Liver (tissue), 9 donors: ENCODE measurements around the gene CEP128. TPM values are rescaled to one million over a fixed set of nuclear protein-coding genes. Genes with fewer than 3 reads are reported as not detected.

Source experiments
- DNase-seq: peaks from one replicate; pipeline ENCODE4 v3.0.0-alpha.2; 2017; ENCODE audit warnings: low spot score
- H3K27ac ChIP-seq, 2 donors: one replicate each; pipeline ENCODE4 v1.7.0; 2013; ENCODE audit warnings: inconsistent platforms in 2 of 2, low read length in 2 of 2, control low read depth in 1 of 2, low read depth in 1 of 2, mild to moderate bottlenecking in 1 of 2
- H3K27me3 ChIP-seq, 4 donors: one replicate each; pipeline versions ENCODE4 v1.6.1 to v1.7.0; 2013; ENCODE audit warnings: low read length in 3 of 4, inconsistent platforms in 1 of 4, mild to moderate bottlenecking in 1 of 4, moderate library complexity in 1 of 4; ENCODE audit not compliant: control insufficient read depth in 4 of 4, insufficient read depth in 4 of 4
- H3K36me3 ChIP-seq, 4 donors: one replicate each; pipeline versions ENCODE4 v1.6.1 to v1.7.0; 2013; ENCODE audit warnings: low read length in 3 of 4, mild to moderate bottlenecking in 3 of 4, low read depth in 1 of 4, moderate library complexity in 1 of 4; ENCODE audit not compliant: control insufficient read depth in 4 of 4, insufficient read depth in 3 of 4
- H3K4me1 ChIP-seq, 4 donors: one replicate each; pipeline versions ENCODE4 v1.6.1 to v1.7.0; 2013; ENCODE audit warnings: low read length in 3 of 4, mild to moderate bottlenecking in 3 of 4, moderate library complexity in 1 of 4; ENCODE audit not compliant: control insufficient read depth in 4 of 4, insufficient read depth in 4 of 4
- H3K4me3 ChIP-seq, 3 donors: one replicate each; pipeline versions ENCODE4 v1.6.1 to v1.7.0; 2013; ENCODE audit warnings: low read length in 3 of 3, control low read depth in 1 of 3, low read depth in 1 of 3, mild to moderate bottlenecking in 1 of 3
- H3K9ac ChIP-seq, 2 donors: one replicate each; pipeline ENCODE4 v1.7.0; 2013; ENCODE audit warnings: low read length in 2 of 2, mild to moderate bottlenecking in 2 of 2, moderate library complexity in 2 of 2, control low read depth in 1 of 2, low read depth in 1 of 2
- H3K9me3 ChIP-seq, 4 donors: one replicate each; pipeline versions ENCODE4 v1.6.1 to v1.7.0; 2013; ENCODE audit warnings: low read length in 3 of 4; ENCODE audit not compliant: control insufficient read depth in 4 of 4
- ATF3 ChIP-seq: IDR thresholded peaks from 2 replicates; pipeline ENCODE4 v1.6.1; 2016; ENCODE audit warnings: antibody characterized with exemption
- CTCF ChIP-seq: fragments of 150-350 bp; IDR thresholded peaks from 2 replicates; pipeline ENCODE4 v1.5.1; 2017; ENCODE audit warnings: improper control_type of control experiment, low read depth, low read length; ENCODE audit not compliant: missing input control
- EGR1 ChIP-seq, 2 donors: IDR thresholded peaks; 2 replicates each; pipeline ENCODE4 v1.6.1; 2016 to 2018; ENCODE audit warnings: antibody characterized with exemption in 2 of 2, low read depth in 2 of 2
- FOXA1 ChIP-seq: IDR thresholded peaks from 2 replicates; pipeline ENCODE4 v1.6.1; 2016; ENCODE audit warnings: antibody characterized with exemption
- FOXA2 ChIP-seq: IDR thresholded peaks from 2 replicates; pipeline ENCODE4 v1.6.1; 2016; ENCODE audit warnings: antibody characterized with exemption
- HNF4A ChIP-seq, 2 donors: conservative IDR thresholded peaks; 2 replicates each; pipeline ENCODE4 v1.6.1; 2016; ENCODE audit warnings: antibody characterized with exemption in 2 of 2, mild to moderate bottlenecking in 2 of 2
- HNF4G ChIP-seq: IDR thresholded peaks from 2 replicates; pipeline ENCODE4 v1.6.1; 2016; ENCODE audit warnings: antibody characterized with exemption
- JUND ChIP-seq, 2 donors: IDR thresholded peaks; 2 replicates each; pipeline ENCODE4 v1.6.1; 2016; ENCODE audit warnings: antibody characterized with exemption in 2 of 2
- MAX ChIP-seq: IDR thresholded peaks from 2 replicates; pipeline ENCODE4 v1.6.1; 2016; ENCODE audit warnings: antibody characterized with exemption
- NR2F2 ChIP-seq: IDR thresholded peaks from 2 replicates; pipeline ENCODE4 v1.6.1; 2016; ENCODE audit warnings: antibody characterized with exemption
- RAD21 ChIP-seq, 2 donors: IDR thresholded peaks; 2 replicates each; pipeline ENCODE4 v1.6.1; 2016; ENCODE audit warnings: antibody characterized with exemption in 2 of 2, mild to moderate bottlenecking in 2 of 2
- REST ChIP-seq: IDR thresholded peaks from 2 replicates; pipeline ENCODE4 v1.6.1; 2016; ENCODE audit warnings: antibody characterized with exemption, mild to moderate bottlenecking
- RXRA ChIP-seq, 2 donors: IDR thresholded peaks; 2 replicates each; pipeline ENCODE4 v1.6.1; 2017 to 2018; ENCODE audit warnings: antibody characterized with exemption in 2 of 2, mild to moderate bottlenecking in 1 of 2
- SP1 ChIP-seq: IDR thresholded peaks from 2 replicates; pipeline ENCODE4 v1.6.1; 2018; ENCODE audit warnings: antibody characterized with exemption, mild to moderate bottlenecking
- TAF1 ChIP-seq: conservative IDR thresholded peaks from 2 replicates; pipeline ENCODE4 v1.6.1; 2016; ENCODE audit warnings: antibody characterized with exemption, mild to moderate bottlenecking
- YY1 ChIP-seq: IDR thresholded peaks from 2 replicates; pipeline ENCODE4 v1.6.1; 2016; ENCODE audit warnings: antibody characterized with exemption, mild to moderate bottlenecking
- ZBTB33 ChIP-seq: IDR thresholded peaks from 2 replicates; pipeline ENCODE4 v1.6.1; 2016; ENCODE audit warnings: antibody characterized with exemption
- WGBS: extraction: QIAGEN DNeasy Blood & Tissue Kit; methylation state at CpG from one replicate; pipeline ENCODE4 v1.1.7; 2013; 5-methylcytosine and 5-hydroxymethylcytosine counted together
- polyA plus RNA-seq, 2 donors: library from polyadenylated mRNA; stranded (reverse) in 1 of 2; unstranded in 1 of 2; fragments of 200-250 nt in 1 of 2; fragments of >200 nt in 1 of 2; fragmentation: Nextera tagmentation in 1 of 2; extraction: Ambion mirVana in 1 of 2; gene quantifications; one replicate each; pipeline versions ENCODE4 v1.2.1 to v1.2.3, GENCODE V29; 2013 to 2015
- total RNA-seq, 2 donors: library from RNA; depleted of rRNA; stranded (reverse); fragments of >200 nt; gene quantifications; one replicate each; pipeline ENCODE4 v1.2.3, GENCODE V29; 2014
- donor health status: healthy.
- donor health status: healthy.
- donor health status: healthy.
- donor health status: healthy.
- donor health status: healthy.

The CEP128 gene
- total and polyA plus RNA-seq, 4 donors: 0.27 to 3.8 (median 1.4) TPM

- H3K27ac ChIP-seq: no peak overlapping the region
- H3K9me3 ChIP-seq: peaks cover 0 to 3% (median under 1%) of the 10 kb centered on the region in 4 donors
- TF ChIP-seq FOXA2: no peak
- TF ChIP-seq HNF4A (conservative IDR thresholded peaks at IDR 0.05): no peak
- TF ChIP-seq MAX: no peak
- no peak for TF ChIP-seq REST
- TF ChIP-seq ATF3: no peak
- no peak for TF ChIP-seq RAD21 (IDR thresholded peaks at IDR 0.05)
- TF ChIP-seq ZBTB33: no peak
- no peak for TF ChIP-seq TAF1
- no peak for TF ChIP-seq JUND (IDR thresholded peaks at IDR 0.05)
- TF ChIP-seq RXRA (IDR thresholded peaks at IDR 0.05): no peak
- no peak for TF ChIP-seq NR2F2
- TF ChIP-seq HNF4G: no peak
- TF ChIP-seq YY1: no peak
- no peak for TF ChIP-seq SP1
- no peak for TF ChIP-seq FOXA1
- no peak for TF ChIP-seq EGR1 (IDR thresholded peaks at IDR 0.05; ENCODE audit: low read depth in 2 of 2)
- no peak for TF ChIP-seq CTCF
- H3K4me3 ChIP-seq: no peak overlapping the region
- no peaks in the 10 kb centered on the region for H3K36me3 ChIP-seq
- DNase-seq: no peak
- 93% methylated on average over 4 of the region's 4 CpGs for WGBS
- H3K4me1 ChIP-seq: no peaks in the 10 kb centered on the region
- no peaks in the 10 kb centered on the region for H3K27me3 ChIP-seq
- H3K9ac ChIP-seq: no peak overlapping the region
Observed at GRCh38 chr14:80475074-80475473, 466.5 kb downstream of the CEP128 start.
